GM15510 (cell line): ENCODE data around the gene RGS19.
A peak's percentile ranks its signal among the peaks of the same experiment; 100 is the strongest.

Experiments
- POLR2A ChIP-seq: IDR thresholded peaks from 3 replicates; pipeline ENCODE4 v1.6.1; 2011; ENCODE audit warnings: borderline replicate concordance; ENCODE audit not compliant: insufficient read length; ENCODE audit errors: extremely low read depth

Gene RGS19

GRCh38 chr20:64079273-64080012 is at the start of gene RGS19:
Gene RGS19 (minus strand): TSS chr20:64079518. CDS start chr20:64076886, 2,632 bp downstream.
- TF ChIP-seq POLR2A = peak; percentile 45

DNA sequence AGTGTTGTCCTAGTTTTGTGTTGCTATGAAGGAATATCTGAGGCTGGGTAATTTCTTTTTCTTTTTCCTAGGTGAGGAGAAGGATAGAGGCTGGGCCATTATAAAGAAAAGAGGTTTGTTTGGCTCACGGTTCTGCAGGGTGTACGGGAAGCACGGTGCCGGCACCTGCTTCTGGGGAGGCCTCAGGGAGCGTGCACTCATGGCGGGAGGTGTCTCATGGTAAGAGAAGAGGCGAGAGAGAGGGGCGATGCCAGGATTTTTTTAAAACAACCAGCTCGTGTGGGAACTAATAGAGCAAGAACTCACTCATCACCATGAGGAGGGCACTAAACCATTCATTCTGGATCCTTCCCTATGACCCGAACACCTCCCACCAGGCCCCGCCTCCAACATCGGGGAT is 42.3 kb upstream of the RGS19 start:
- TF ChIP-seq POLR2A = no peak

DNA sequence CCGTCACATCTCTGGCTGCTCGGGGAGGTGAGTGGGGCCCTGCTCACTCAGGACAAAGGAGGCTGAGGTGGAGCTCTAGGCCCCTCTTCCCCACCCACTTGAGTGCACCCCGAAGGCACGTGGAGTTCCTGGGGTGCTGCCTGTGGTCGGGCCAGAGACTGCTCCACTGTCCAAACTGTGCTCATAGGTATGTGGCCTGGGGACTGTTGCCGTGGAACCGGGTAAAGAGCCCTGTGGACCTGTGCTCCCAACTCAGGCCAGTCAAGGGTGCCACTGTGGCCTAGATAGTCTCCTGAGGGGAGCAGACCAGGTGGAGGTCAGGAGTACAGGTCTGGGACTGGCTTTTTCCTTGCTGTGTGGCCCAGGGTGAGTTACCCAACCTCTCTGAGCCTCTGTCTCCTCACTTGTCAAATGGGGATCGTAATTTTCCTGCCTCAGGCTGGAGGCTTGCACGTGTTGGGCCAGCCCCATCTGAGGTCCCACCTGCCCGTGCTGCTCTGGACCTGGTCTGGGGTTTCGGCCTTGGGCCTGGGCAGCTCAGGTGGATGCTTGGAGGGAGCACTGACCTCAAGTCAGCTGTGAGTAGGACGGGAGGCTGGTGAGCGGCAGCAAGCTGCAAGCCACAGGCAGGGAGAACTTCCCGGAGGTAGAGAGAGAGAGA is 40.5 kb upstream of the RGS19 start:
- TF ChIP-seq POLR2A = no peak

DNA sequence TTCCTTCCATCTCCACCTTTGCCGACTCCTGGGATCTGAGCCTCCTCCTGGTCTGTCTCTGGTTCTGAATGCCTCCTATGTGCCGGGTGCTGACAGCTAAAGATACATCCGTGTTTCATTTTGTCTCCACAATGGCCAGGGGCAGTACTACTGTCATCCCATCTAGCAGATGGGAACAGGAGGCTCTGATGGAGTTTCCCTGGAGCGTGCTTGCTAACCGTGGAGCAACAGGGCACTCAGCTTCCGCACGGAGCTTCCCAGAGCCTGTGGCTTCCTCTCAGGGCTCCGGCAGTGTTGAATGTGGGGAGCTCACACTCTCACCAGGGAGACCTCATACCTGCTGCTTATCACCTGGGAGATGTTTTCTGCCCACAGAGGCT is 40.0 kb upstream of the RGS19 start:
- no peak for TF ChIP-seq POLR2A

DNA sequence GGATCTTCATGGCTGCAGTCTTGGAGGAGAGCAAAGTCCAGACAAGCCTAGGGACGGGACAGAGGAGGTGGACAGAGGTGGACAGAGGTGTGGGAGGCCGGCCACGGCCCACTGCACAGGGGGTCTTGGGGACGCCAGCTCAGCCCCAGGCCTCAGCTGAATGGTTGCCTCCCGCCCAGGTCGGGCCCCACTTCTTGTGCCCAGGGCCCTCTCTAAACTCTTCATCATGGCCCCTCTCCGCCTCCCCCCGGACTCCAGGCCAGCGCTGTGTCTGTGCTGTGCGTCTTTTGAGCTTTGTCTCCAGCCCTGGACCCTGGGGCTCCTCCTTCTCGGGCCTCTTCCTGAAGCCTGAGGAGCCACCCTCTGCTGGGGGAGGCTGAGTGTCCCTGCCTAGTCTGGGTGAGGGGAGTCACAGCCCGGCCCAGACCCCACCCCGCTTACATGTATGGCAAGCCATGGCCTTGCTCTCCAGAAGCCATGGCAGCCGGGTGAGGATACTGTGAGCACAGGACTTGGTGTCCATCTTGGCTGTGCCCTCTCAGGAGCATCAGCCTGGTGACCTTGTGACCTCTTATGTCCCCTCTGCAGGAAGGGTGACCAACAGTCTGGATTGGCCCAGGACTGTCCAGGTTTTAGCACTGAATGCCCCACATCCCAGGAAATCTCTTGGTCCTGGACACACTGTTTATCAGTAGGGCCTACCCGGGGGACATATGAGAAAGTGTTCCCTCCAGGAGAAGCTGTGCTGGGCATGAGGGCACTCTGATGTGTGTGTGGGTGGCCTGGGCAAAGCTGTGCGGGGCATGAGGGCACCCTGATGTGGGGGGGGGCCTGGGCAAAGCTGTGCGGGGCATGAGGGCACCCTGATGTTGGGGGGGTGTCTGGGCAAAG is 37.5 kb upstream of the RGS19 start:
- no peak for TF ChIP-seq POLR2A

GRCh38 chr20:64116016-64116415 is 36.7 kb upstream of the RGS19 start:
- TF ChIP-seq POLR2A = no peak

DNA sequence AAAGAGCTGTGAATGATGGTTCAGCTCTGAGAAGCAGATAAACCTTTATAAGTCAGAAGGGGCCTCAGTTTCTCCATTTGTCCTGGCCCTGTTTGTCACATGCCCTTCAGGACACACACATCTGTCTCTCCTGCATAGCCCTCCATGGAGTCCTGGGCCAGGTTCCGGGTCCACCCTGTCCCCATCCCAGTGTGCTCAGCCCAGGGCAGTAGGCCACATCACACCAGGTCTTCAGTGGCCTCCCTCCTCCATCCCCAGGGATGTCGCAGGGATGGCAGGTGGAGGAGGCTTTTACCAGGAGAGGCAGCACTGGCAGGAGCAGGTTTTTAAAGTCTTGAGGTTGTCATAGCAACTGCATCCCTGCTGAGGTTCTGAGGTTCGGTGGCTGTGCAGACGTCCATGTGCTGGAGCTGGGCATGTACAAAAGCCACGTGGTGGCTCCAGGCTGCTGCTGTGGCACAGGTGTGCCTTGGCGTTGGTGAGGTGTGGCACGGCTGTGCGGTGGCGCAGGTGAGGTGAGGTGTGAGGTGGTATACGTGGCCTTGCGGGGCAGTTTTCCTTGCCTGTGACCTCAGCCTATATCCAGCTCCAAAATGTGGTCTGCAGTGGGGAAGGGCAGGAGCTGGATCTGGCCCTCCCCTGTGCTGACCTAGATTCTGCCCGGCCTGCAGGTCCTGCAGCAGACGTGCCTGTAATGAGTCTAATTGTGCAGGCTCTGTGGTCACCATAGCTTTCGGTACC is 36.0 kb upstream of the RGS19 start:
- no peak for TF ChIP-seq POLR2A

DNA sequence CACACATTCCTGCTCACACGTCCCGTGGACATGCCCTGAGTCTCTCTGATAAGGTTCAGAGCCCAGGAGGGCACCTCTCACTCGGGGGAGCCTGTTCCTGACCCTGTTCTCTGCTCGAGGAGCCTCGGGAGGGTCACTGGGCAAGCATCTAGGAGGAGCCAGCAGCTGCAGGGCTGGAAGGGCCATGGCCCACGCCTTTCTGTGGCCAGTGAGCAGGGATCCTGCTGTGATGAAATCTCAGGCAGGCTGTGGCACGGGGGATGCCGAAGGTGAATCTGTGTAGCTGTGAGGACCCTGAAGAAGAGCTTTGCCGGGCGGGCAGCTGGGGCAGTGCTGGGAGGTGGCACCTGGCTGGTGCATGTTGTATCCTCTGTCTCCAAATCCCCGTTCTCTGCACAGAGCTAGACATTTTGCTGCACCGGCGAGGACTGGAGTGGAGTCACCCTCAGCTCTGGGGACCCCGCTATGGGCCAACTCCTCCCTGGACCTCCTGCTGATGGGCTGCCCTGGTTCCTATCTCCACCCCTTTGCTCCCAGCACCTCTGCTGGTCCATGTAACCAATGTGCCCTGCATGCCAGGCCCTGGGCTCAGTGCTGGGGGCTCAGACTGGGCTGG is 35.1 kb upstream of the RGS19 start:
- no peak for TF ChIP-seq POLR2A

- TF ChIP-seq POLR2A = no peak
Measured at GRCh38 chr20:64113796-64114355, 34.6 kb upstream of the RGS19 start.

DNA sequence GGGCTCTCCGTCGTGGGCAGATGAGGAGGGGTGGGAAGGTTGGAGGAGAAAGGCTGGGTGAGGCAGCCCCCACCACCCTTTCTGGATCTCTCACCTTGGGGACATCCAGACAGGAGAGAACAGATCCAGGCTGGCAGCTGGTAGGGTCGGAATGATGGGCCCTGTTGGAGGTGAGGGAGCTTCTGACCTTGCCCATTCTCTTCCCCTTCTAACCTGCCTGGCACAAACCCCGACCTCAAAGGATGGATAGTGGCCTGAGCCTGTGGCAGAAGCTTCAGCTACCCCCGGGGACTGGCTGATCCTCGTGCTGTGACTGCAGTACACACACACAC is 34.1 kb upstream of the RGS19 start:
- no peak for TF ChIP-seq POLR2A

DNA sequence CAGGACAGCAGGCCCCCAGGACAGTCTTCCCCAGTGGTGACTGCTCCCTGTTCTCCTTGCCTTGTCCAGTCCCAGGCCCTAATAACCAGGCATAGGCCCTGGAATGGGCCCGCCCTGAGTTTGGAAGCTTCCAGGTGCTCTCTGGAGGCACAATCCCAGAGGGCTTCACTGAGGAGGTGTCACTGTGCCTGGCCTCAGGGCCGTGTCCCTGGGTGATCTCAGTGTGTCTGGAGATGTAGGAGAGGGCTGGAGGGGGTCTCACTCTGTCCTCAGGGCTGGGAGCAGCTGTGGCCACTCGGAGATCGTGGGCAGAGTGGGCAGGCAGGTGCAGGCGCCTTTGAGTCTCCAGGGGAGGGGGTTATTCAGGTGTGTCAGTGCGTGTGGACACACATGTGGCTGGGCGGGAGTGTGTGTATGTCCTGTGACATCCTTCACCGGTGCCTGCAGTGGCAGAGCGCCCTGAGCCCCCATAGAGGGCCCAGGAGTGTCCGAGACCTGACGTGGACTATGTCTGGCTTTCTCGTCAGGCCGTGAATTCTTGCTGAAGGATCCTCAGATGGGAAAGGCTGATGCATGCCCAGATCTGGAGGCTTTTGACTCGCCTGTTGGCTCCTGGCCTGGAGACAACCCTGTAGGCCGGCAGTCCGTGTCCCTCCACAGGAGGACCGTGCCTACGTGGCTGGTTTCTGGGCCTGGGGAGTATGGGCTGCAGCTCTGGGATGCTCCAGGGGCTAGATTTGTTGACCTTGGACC is 33.5 kb upstream of the RGS19 start:
- TF ChIP-seq POLR2A = no peak

DNA sequence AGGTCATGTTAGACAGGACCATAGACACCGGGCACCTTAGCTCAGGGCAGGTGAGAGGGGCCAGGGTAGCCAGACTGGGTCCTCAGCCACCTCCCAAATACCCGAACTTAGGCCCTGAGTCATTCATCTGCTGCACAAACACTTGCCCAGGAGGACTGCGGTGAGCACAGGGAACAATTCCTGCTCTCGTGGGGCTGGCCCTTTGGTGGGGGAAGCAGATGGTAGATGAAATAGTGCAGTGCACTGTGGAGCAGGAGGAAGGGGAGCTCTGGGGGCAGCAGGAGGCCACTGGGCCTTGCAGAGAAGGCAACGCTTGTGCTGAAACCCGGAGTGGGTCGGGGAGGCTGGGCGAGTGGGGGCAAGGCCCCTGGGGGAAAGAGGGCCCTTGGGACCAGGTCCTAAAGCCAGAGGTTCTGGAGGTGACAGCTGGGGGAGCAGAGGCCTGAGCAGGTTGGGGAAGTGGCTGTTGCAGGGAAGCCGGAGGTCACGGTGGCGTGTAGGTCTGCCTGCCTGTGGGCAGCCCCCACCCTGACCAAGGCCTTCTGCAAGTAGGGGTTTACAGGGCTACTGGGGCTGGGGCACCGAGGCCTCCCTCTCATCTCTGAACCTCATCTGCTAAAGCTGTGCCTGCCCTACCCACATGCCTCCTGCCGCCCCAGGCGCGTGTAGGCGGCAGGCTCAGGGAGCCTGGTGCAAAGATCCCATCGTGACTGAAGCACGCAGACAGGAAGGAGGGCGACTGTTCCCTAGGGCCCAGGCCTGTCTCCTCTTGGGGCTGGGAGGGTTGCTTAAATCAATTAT is 32.7 kb upstream of the RGS19 start:
- TF ChIP-seq POLR2A = no peak

- no peak for TF ChIP-seq POLR2A
Measured at GRCh38 chr20:64110411-64111068, 31.2 kb upstream of the RGS19 start.
